NCI-H510A treated with DMSO at 0.1 percent for 48 hours (cell line): ENCODE measurements around the gene THBS2.
"Not testable (repeated sequence)": the region's sequence is repeated elsewhere in the genome, so short reads cannot be mapped to it uniquely, and the experiment has no call there.

Experiments used
- DNase-seq: peaks from one replicate; lab custom pipeline; 2025; lab: John Stamatoyannopoulos, UW

Gene THBS2

GRCh38 chr6:169230946-169231789, 22.5 kb downstream of the THBS2 start:
- no peak for DNase-seq

- DNase-seq = no peak
Observed at GRCh38 chr6:169230322-169230665, 23.4 kb downstream of the THBS2 start.

- no peak for DNase-seq
Observed at GRCh38 chr6:169229615-169230321, 23.9 kb downstream of the THBS2 start.

- DNase-seq = no peak
Observed at GRCh38 chr6:169227116-169227515, 26.5 kb downstream of the THBS2 start.

- DNase-seq = no peak
Observed at GRCh38 chr6:169225887-169226286, 27.8 kb downstream of the THBS2 start.

- DNase-seq = no peak
Observed at GRCh38 chr6:169225131-169225576, 28.5 kb downstream of the THBS2 start.

GRCh38 chr6:169224716-169225115, 28.9 kb downstream of the THBS2 start:
- no peak for DNase-seq

- DNase-seq = no peak
Observed at GRCh38 chr6:169224185-169224695, 29.4 kb downstream of the THBS2 start.

- DNase-seq = no peak
Observed at GRCh38 chr6:169223006-169223405, 30.6 kb downstream of the THBS2 start.

- DNase-seq = no peak
Observed at GRCh38 chr6:169222126-169222525, 31.5 kb downstream of the THBS2 start.

GRCh38 chr6:169221264-169221663, 32.4 kb downstream of the THBS2 start:
- no peak for DNase-seq

- DNase-seq = no peak
Observed at GRCh38 chr6:169220068-169220964, 33.3 kb downstream of the THBS2 start.

GRCh38 chr6:169217972-169218371, 35.7 kb downstream of the THBS2 start:
- DNase-seq = no peak

- no peak for DNase-seq
Observed at GRCh38 chr6:169216830-169217229, 36.8 kb downstream of the THBS2 start.

GRCh38 chr6:169215201-169215681, 38.4 kb downstream of the THBS2 start:
- DNase-seq = no peak

GRCh38 chr6:169214789-169215188, 38.9 kb downstream of the THBS2 start:
- not testable (repeated sequence) for DNase-seq

- DNase-seq = no peak
Observed at GRCh38 chr6:169213814-169214520, 39.7 kb downstream of the THBS2 start.

- peak; percentile 65 for DNase-seq
Observed at GRCh38 chr6:169212897-169213813, 40.5 kb downstream of the THBS2 start.

GRCh38 chr6:169212436-169212835, 41.2 kb downstream of the THBS2 start:
- DNase-seq = no peak

- no peak for DNase-seq
Observed at GRCh38 chr6:169211881-169212280, 41.8 kb downstream of the THBS2 start.
